K562 (cell line): ENCODE results near the gene SLC1A1. TPM values are rescaled to one million over a fixed set of nuclear protein-coding genes. Genes with fewer than 3 reads are reported as not detected.

Source experiments
- ATAC-seq: fragments of 200-7000 bp; cut with Tn5 transposase; 3 replicates; pipeline ENCODE4 v1.9.1; 2020; ENCODE audit warnings: moderate library complexity
- BruUV-seq: library from RNA; stranded (reverse); fragments of 400-500 nt; replicated peaks from 2 replicates; lab custom pipeline; 2021; lab: Mats Ljungman, UMichigan
- CTCF ChIA-PET: fragments of 300-600 bp; formaldehyde crosslinking; extraction: SDS; loops from one replicate; lab custom pipeline; 2021; ENCODE audit warnings: low intra/inter-chr PET ratio; lab: Yijun Ruan, JAX
- POLR2A ChIA-PET: fragments of 300-600, 350-650 bp; sonication (Branson Sonifier 250); formaldehyde crosslinking; extraction: SDS; loops from one replicate; lab custom pipeline; 2021; ENCODE audit warnings: antibody characterized with exemption, inconsistent platforms; lab: Yijun Ruan, JAX
- DNase-seq, 4 experiments: peaks; one replicate each; pipeline versions ENCODE4 v3.0.0 to v3.0.0-alpha.2; 2011 to 2018; ENCODE audit warnings: low spot score in 3 of 4, mixed read lengths in 3 of 4; ENCODE audit errors: extremely low read depth in 1 of 4
- FAIRE-seq: peaks from 2 replicates; lab custom pipeline; 2011; peaks lifted over from hg19 to GRCh38; lab: Jason Lieb, UNC
- H2AFZ ChIP-seq: 2 replicates; pipeline ENCODE4 v1.6.0; 2011; ENCODE audit warnings: low read depth, low read length, control low read depth, inconsistent platforms
- H3K27ac ChIP-seq: fragments of 200-600 bp; 3 replicates; pipeline ENCODE4 v1.8.0; 2011; ENCODE audit warnings: low read depth, mild to moderate bottlenecking, control low read depth, inconsistent platforms, low read length, moderate library complexity, mixed read lengths; ENCODE audit errors: extremely low read depth
- H3K27me3 ChIP-seq, 2 experiments: fragments of 300-600 bp in 1 of 2; 2 replicates in 1 of 2; 3 replicates in 1 of 2; pipeline versions ENCODE4 v1.6.0 to v1.8.0; 2011; ENCODE audit warnings: inconsistent platforms in 2 of 2, low read length in 2 of 2, mild to moderate bottlenecking in 1 of 2, mixed read lengths in 1 of 2, moderate library complexity in 1 of 2; ENCODE audit not compliant: control insufficient read depth in 2 of 2, insufficient read depth in 2 of 2
- H3K36me3 ChIP-seq: fragments of 300-600 bp; 3 replicates; pipeline ENCODE4 v1.8.0; 2011; ENCODE audit warnings: mild to moderate bottlenecking, low read length, inconsistent platforms; ENCODE audit not compliant: control insufficient read depth, insufficient read depth
- H3K4me1 ChIP-seq, 2 experiments: fragments of 200-600 bp in 1 of 2; replicated peaks in 1 of 2; 2 replicates in 1 of 2; 3 replicates in 1 of 2; pipeline versions ENCODE4 v1.5.1 to v1.8.0; 2011; ENCODE audit warnings: inconsistent platforms in 2 of 2, low read length in 2 of 2, mild to moderate bottlenecking in 1 of 2, mixed read lengths in 1 of 2, moderate library complexity in 1 of 2; ENCODE audit not compliant: control insufficient read depth in 2 of 2, insufficient read depth in 2 of 2
- H3K4me2 ChIP-seq: 2 replicates; pipeline ENCODE4 v1.6.1; 2011; ENCODE audit warnings: low read length, control low read depth, inconsistent platforms, mixed read lengths; ENCODE audit not compliant: insufficient read depth
- H3K4me3 ChIP-seq: fragments of 200-600 bp; sonication (generic), shearing (Covaris generic); 2 replicates; pipeline ENCODE4 v1.5.1; 2016; ENCODE audit warnings: control low read depth, inconsistent platforms
- H3K79me2 ChIP-seq: fragments of 200-600 bp; 3 replicates; pipeline ENCODE4 v1.8.0; 2011; ENCODE audit warnings: low read length, inconsistent platforms; ENCODE audit not compliant: control insufficient read depth, insufficient read depth
- H3K9ac ChIP-seq, 2 experiments: 2 replicates each; pipeline versions ENCODE4 v1.6.0 to v1.6.1; 2011; ENCODE audit warnings: low read depth in 2 of 2, low read length in 2 of 2, control low read depth in 1 of 2, inconsistent platforms in 1 of 2, mild to moderate bottlenecking in 1 of 2, mixed read lengths in 1 of 2; ENCODE audit not compliant: insufficient read depth in 1 of 2
- H3K9me1 ChIP-seq: one replicate; pipeline ENCODE4 v1.6.0; 2011; ENCODE audit warnings: inconsistent platforms, mild to moderate bottlenecking, low read length, moderate library complexity; ENCODE audit not compliant: control insufficient read depth, insufficient read depth
- H3K9me3 ChIP-seq: replicated peaks from 2 replicates; pipeline ENCODE4 v1.5.1; 2011; ENCODE audit warnings: low read depth, low read length, inconsistent platforms; ENCODE audit not compliant: control insufficient read depth, insufficient read depth
- H4K20me1 ChIP-seq: replicated peaks from 2 replicates; pipeline ENCODE4 v1.6.1; 2011; ENCODE audit warnings: low read length, inconsistent platforms, mixed read lengths; ENCODE audit not compliant: control insufficient read depth, insufficient read depth
- BACH1 ChIP-seq: fragments of 200-800 bp; sonication (Bioruptor generic); IDR thresholded peaks from 2 replicates; pipeline ENCODE4 v1.6.1; 2016; ENCODE audit warnings: missing genetic modification characterization, missing compliant biosample characterization
- CBX8 ChIP-seq: fragments of 200-600 bp; sonication (generic); IDR thresholded peaks from 2 replicates; pipeline ENCODE4 v1.6.1; 2012; ENCODE audit warnings: borderline replicate concordance, mixed run types, low read depth, mild to moderate bottlenecking, moderate library complexity, mixed read lengths, low read length, control low read depth, inconsistent platforms; ENCODE audit not compliant: poor library complexity, severe bottlenecking; ENCODE audit errors: extremely low read depth
- CLOCK ChIP-seq: fragments of 250-450 bp; sonication (Bioruptor Pico); IDR thresholded peaks from 2 replicates; pipeline ENCODE4 v1.4.0; 2020; ENCODE audit warnings: mild to moderate bottlenecking, moderate library complexity, borderline replicate concordance
- HNRNPK ChIP-seq: fragments of 200-400 bp; formaldehyde crosslinking; IDR thresholded peaks from one replicate; pipeline ENCODE4 v1.6.1; 2018; ENCODE audit warnings: mild to moderate bottlenecking, low read depth, low read length; ENCODE audit not compliant: poor library complexity, severe bottlenecking
- JUN ChIP-seq, 2 experiments: sonication (generic) in 1 of 2; formaldehyde crosslinking in 1 of 2; IDR thresholded peaks; 2 replicates each; pipeline versions ENCODE4 v1.6.1 to v1.8.0; 2012 to 2022; ENCODE audit warnings: borderline replicate concordance in 2 of 2, mild to moderate bottlenecking in 2 of 2, improper control_type of control experiment in 1 of 2, low read depth in 1 of 2, low read length in 1 of 2, missing genetic modification reagents in 1 of 2
- NONO ChIP-seq, 2 experiments: fragments of 200-400 bp in 1 of 2; fragments of 450-650 bp in 1 of 2; formaldehyde crosslinking in 1 of 2; IDR thresholded peaks; 2 replicates each; pipeline ENCODE4 v1.6.1; 2017; ENCODE audit warnings: low read depth in 2 of 2, mild to moderate bottlenecking in 2 of 2, moderate library complexity in 2 of 2, low read length in 1 of 2
- RBM25 ChIP-seq: fragments of 200-400 bp; formaldehyde crosslinking; IDR thresholded peaks from 2 replicates; pipeline ENCODE4 v1.6.1; 2018; ENCODE audit warnings: low read length, low read depth, moderate library complexity; ENCODE audit not compliant: severe bottlenecking
- SFPQ ChIP-seq: fragments of 200-400 bp; formaldehyde crosslinking; IDR thresholded peaks from 2 replicates; pipeline ENCODE4 v1.6.1; 2017; ENCODE audit warnings: mild to moderate bottlenecking, low read depth, low read length, moderate library complexity
- TCF15 ChIP-seq: fragments of 250-450 bp; sonication (Bioruptor Pico); IDR thresholded peaks from 2 replicates; pipeline ENCODE4 v1.8.0; 2022; ENCODE audit warnings: moderate library complexity, mild to moderate bottlenecking, inconsistent platforms
- VEZF1 ChIP-seq: fragments of 200-800 bp; sonication (Bioruptor generic); IDR thresholded peaks from 2 replicates; pipeline ENCODE4 v1.6.1; 2017; ENCODE audit warnings: missing genetic modification characterization, missing compliant biosample characterization
- ZKSCAN8 ChIP-seq: fragments of 200-800 bp; sonication (Bioruptor generic); IDR thresholded peaks from 2 replicates; pipeline ENCODE4 v1.6.1; 2016; ENCODE audit warnings: missing genetic modification characterization, missing compliant biosample characterization
- ZNF507 ChIP-seq: conservative IDR thresholded peaks from 2 replicates; pipeline ENCODE4 v1.6.1; 2017; ENCODE audit warnings: missing genetic modification characterization, missing compliant biosample characterization
- WGBS: fragments of 100-300 bp; shearing (Covaris generic); methylation state at CpG from one replicate; pipeline ENCODE4 v1.1.6; 2016; ENCODE audit warnings: low coverage, mixed read lengths; ENCODE audit not compliant: insufficient coverage; ENCODE audit errors: missing lambda C conversion rate; 5-methylcytosine and 5-hydroxymethylcytosine counted together
- in situ Hi-C: fragments of 300-500 bp; cut with MboI; formaldehyde crosslinking; loops from 4 replicates; pipeline ENCODE4 v1.15.0; 2018; ENCODE audit warnings: inconsistent platforms, mixed read lengths
- intact Hi-C: fragments of 100-400 bp; cut with micrococcal nuclease; formaldehyde crosslinking; loops from 2 replicates; pipeline ENCODE4 v1.14.2; 2022
- polyA plus RNA-seq, 8 experiments: library from polyadenylated mRNA; depleted of rRNA in 4 of 8; stranded (reverse) in 5 of 8; unstranded in 3 of 8; fragments of >200 nt; fragmentation: Nextera tagmentation in 2 of 8; fragmentation: Illumina TruSeq in 1 of 8; extraction: Ambion mirVana in 2 of 8; extraction: Trizol in 1 of 8; gene quantifications; 2 replicates each; pipeline versions ENCODE4 v1.2.1 to v1.2.3, GENCODE V29; 2011 to 2014; ENCODE audit warnings: inconsistent platforms in 1 of 8, missing spikeins in 1 of 8
- total RNA-seq, 7 experiments: library from RNA; depleted of rRNA in 6 of 7; stranded (reverse); fragments of >200 nt in 6 of 7; fragmentation: Illumina TruSeq in 2 of 7; extraction: Trizol in 2 of 7; gene quantifications; 2 replicates each; pipeline versions ENCODE4 v1.2.1 to v1.2.3, GENCODE V29; 2011 to 2021; ENCODE audit warnings: low replicate concordance in 1 of 7

The SLC1A1 gene
- total and polyA plus RNA-seq, 9 of the 15 experiments (the other 6 are each of a cell fraction or from before 2014, with no cell fraction given): 0.11 to 0.16 TPM; not detected in 7

- TF ChIP-seq NONO (IDR thresholded peaks at IDR 0.05; ENCODE audit: low read depth in 2 of 2, low read length in 1 of 2): no peak
- no peak for TF ChIP-seq ZNF507 (tag)
- TF ChIP-seq ZKSCAN8 (CRISPR knock-in tag): no peak
- no peak for TF ChIP-seq CLOCK (CRISPR knock-in tag)
- no peak for TF ChIP-seq HNRNPK
- no peak for TF ChIP-seq RBM25
Observed at GRCh38 chr9:4494332-4494731, 4.1 kb downstream of the SLC1A1 start (continued).

- Histone ChIP-seq H3K4me3 (no peak overlapping the region), H3K9me1 (no peaks in the 10 kb centered on the region), H4K20me1 (no peaks in the 10 kb centered on the region), H3K9ac (no peak overlapping the region), H3K27ac (no peak overlapping the region), H3K4me1 (peaks cover 0 to 10% of the 10 kb centered on the region in 2 experiments; a peak in 1 of 5 replicates), H3K4me2 (no peak overlapping the region), H3K79me2 (no peaks in the 10 kb centered on the region), H3K9me3 (no peaks in the 10 kb centered on the region), H2AFZ (no peak overlapping the region), H3K27me3 (peaks cover 0 to 18% of the 10 kb centered on the region in 2 experiments; a peak in 2 of 5 replicates), H3K36me3 (no peaks in the 10 kb centered on the region)
- DNase-seq (no peak), ATAC-seq (no peak), FAIRE-seq (no peak)
- WGBS: 47% methylated on average over 5 of the region's 7 CpGs
- in situ Hi-C loops (no loop called here), intact Hi-C loops (no loop called here)
- BruUV-seq: no TSS peak
- POLR2A ChIA-PET: no interaction called here
- CTCF ChIA-PET: no interaction called here
- TF ChIP-seq BACH1: no peak
- no peak for TF ChIP-seq CBX8
- no peak for TF ChIP-seq JUN (IDR thresholded peaks at IDR 0.05; ENCODE audit: borderline replicate concordance, low read depth, low read length)
- TF ChIP-seq JUN (CRISPR knock-in tag; IDR thresholded peaks at IDR 0.05; ENCODE audit: borderline replicate concordance): no peak
- no peak for TF ChIP-seq SFPQ
- no peak for TF ChIP-seq TCF15
- TF ChIP-seq VEZF1 (CRISPR knock-in tag): no peak
Observed at GRCh38 chr9:4494806-4495205, 4.5 kb downstream of the SLC1A1 start.
